GM23248 (cell line): ENCODE measurements around the gene CFAP298.

Experiments used
- EZH2 ChIP-seq: fragments of 200-600 bp; sonication (generic); IDR thresholded peaks from 2 replicates; pipeline ENCODE4 v1.6.1; 2018; ENCODE audit warnings: antibody characterized with exemption, mild to moderate bottlenecking; ENCODE audit not compliant: insufficient read depth, poor library complexity, severe bottlenecking
- EZH2phosphoT487 ChIP-seq: fragments of 200-600 bp; sonication (generic); IDR thresholded peaks from 2 replicates; pipeline ENCODE4 v1.6.1; 2018; ENCODE audit warnings: antibody characterized with exemption, moderate library complexity, mild to moderate bottlenecking, low read depth; ENCODE audit not compliant: insufficient read depth

DNA sequence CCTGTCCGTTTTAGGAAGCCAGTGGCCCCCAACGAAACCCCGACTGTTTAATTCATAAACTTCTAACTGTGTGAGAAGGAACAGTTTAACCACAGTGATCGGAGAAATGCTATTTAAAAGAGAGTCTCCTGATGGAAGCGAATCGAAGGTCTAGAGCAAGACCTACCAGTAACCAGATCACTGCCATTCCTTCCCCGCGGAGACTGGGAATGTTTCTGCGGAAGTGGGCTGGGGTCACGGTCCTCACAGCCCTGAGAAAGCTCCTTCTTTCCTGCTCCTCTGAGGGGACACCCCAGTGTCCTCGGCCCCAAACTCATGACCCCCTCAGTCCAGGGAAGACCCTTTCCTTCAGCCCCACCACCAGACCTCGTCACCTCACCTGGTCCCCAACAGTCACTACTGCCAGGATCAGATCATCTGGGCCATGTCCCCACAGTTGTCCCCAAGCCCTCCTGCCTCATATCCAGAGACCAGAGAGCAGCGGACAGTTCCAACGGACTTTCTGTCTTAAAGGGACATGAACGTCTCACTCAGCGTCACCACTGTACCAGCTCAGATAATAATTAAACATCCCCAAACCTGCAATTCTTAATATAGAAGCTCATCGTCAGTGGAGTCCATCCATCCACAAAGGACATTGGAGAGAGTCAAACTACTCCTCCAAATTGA is 27.0 kb downstream of the CFAP298 start, which contains the start of gene TCP10L:
- TF ChIP-seq EZH2, result no peak
- TF ChIP-seq EZH2phosphoT487, result no peak
